ENCODE data around the gene CDC6.
A peak's percentile ranks its signal among the peaks of the same experiment; 100 is the strongest.

CDC6 gene

GRCh38 chr17:40293363-40293762 lies 5.7 kb downstream of the CDC6 start:
- Histone ChIP-seq H3K9me3 (ENCODE audit: control insufficient read depth, low read length) (no peaks in the 10 kb centered on the region), H3K79me1 (replicated peaks; ENCODE audit: low read length, poor library complexity, severe bottlenecking) (peaks cover 8% of the 10 kb centered on the region), H3K4ac (ENCODE audit: low read depth in 1 of 2, low read length in 2 of 2) (no peak overlapping the region), H2BK120ac (ENCODE audit: low read depth, low read length) (no peak overlapping the region), H2BK12ac (ENCODE audit: low read length in 2 of 2) (no peak overlapping the region), H3K4me1 (ENCODE audit: control insufficient read depth, insufficient read depth, low read depth, low read length) (peaks cover 1% of the 10 kb centered on the region), H2BK15ac (ENCODE audit: low read depth, poor library complexity, severe bottlenecking) (no peak overlapping the region), H4K91ac (ENCODE audit: low read length) (no peak overlapping the region), H3K18ac (ENCODE audit: low read depth in 1 of 2, low read length in 2 of 2) (no peak overlapping the region), H2AFZ (ENCODE audit: low read depth, low read length) (no peak overlapping the region), H2AK5ac (ENCODE audit: low read length, severe bottlenecking) (no peak overlapping the region), H3K9ac (ENCODE audit: low read length) (peak overlapping the region; percentile 58), H3K4me2 (ENCODE audit: low read length, poor library complexity, severe bottlenecking) (no peak overlapping the region), H4K8ac (ENCODE audit: low read length) (no peak overlapping the region), H3K27me3 (ENCODE audit: control insufficient read depth in 1 of 2, insufficient read depth in 1 of 2, low read length in 2 of 2) (no peaks in the 10 kb centered on the region), H3K36me3 (ENCODE audit: control insufficient read depth in 1 of 2, insufficient read depth in 2 of 2, low read depth in 1 of 2, low read length in 2 of 2) (peaks cover 5 to 15% of the 10 kb centered on the region in 2 experiments), H2BK5ac (ENCODE audit: low read depth, low read length, poor library complexity, severe bottlenecking) (no peak overlapping the region), H3K14ac (ENCODE audit: low read length in 2 of 2) (no peak overlapping the region), H3K23ac (ENCODE audit: low read length in 2 of 2) (no peak overlapping the region), H3K4me3 (ENCODE audit: insufficient read depth in 1 of 2, low read depth in 1 of 2, low read length in 2 of 2) (peak overlapping the region in 1 of 2 experiments; percentile 31), H3K27ac (ENCODE audit: low read length, poor library complexity, severe bottlenecking) (no peak overlapping the region)
- DNase-seq, result peak; percentile 32
- WGBS, result 100% methylated on average over 1 of the region's 1 CpG

DNA sequence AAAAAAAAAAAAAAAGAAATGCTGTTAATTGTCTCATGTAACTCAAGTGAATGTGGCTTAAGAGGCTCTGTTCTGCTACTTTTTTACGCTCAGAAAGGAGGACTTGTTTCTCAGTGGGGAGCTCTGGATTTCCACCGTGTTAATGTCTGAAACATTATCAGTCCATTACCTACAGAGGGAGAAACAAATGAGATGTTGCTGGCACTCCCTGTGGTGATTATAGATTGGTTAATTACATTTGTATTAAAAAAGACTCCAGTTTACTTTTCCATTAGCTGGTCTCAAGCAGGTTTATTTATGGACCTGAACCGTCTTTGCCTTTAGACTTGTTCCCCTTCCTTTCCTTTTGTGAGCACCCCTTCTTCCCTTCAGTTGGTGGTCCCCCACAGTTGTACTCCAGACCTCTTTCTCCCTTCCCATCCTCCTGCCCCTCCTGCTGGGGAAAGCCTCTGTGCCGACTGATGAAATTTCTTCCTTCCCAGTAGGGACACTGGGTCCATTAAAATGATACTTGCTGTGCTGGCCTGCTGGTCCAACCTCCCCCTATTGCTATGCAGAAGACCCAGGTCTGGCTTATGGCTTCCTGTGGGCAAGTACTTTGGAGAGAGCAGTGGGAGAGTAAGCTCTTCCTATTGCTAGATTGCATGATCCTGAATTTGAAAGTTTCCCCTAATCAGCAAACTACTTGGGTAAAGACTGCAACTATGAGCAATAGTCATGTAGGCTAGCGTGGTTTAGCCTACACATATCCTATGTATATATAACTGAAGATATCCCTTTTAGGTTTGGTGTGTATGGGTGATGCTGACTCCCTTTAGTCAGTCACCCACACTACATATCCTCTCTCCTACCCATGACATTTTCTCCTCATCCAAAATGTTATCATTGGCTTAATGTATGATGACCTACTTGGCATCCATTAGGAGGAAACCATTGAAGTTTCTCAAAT lies 8.1 kb downstream of the CDC6 start:
- no peak overlapping the region for H3K4ac ChIP-seq (ENCODE audit: low read depth in 1 of 2, low read length in 2 of 2)
- H3K4me2 ChIP-seq (ENCODE audit: low read length, poor library complexity, severe bottlenecking), result no peak overlapping the region
- H3K18ac ChIP-seq (ENCODE audit: low read depth in 1 of 2, low read length in 2 of 2), result no peak overlapping the region
- peaks cover 5 to 21% of the 10 kb centered on the region in 2 experiments for H3K36me3 ChIP-seq (ENCODE audit: control insufficient read depth in 1 of 2, insufficient read depth in 2 of 2, low read depth in 1 of 2, low read length in 2 of 2)
- peaks cover 1% of the 10 kb centered on the region for H3K4me1 ChIP-seq (ENCODE audit: control insufficient read depth, insufficient read depth, low read depth, low read length)
- H3K79me1 ChIP-seq (replicated peaks; ENCODE audit: low read length, poor library complexity, severe bottlenecking), result peaks cover 7% of the 10 kb centered on the region
- H4K8ac ChIP-seq (ENCODE audit: low read length), result no peak overlapping the region
- no peak for DNase-seq
- no peak overlapping the region for H2AK5ac ChIP-seq (ENCODE audit: low read length, severe bottlenecking)
- no peaks in the 10 kb centered on the region for H3K9me3 ChIP-seq (ENCODE audit: control insufficient read depth, low read length)
- H2AFZ ChIP-seq (ENCODE audit: low read depth, low read length), result no peak overlapping the region
- no peak overlapping the region for H3K23ac ChIP-seq (ENCODE audit: low read length in 2 of 2)
- H3K9ac ChIP-seq (ENCODE audit: low read length), result no peak overlapping the region
- no peak overlapping the region for H3K27ac ChIP-seq (ENCODE audit: low read length, poor library complexity, severe bottlenecking)
- H4K91ac ChIP-seq (ENCODE audit: low read length), result no peak overlapping the region
- H2BK15ac ChIP-seq (ENCODE audit: low read depth, poor library complexity, severe bottlenecking), result no peak overlapping the region
- H3K14ac ChIP-seq (ENCODE audit: low read length in 2 of 2), result no peak overlapping the region
- H2BK5ac ChIP-seq (ENCODE audit: low read depth, low read length, poor library complexity, severe bottlenecking), result no peak overlapping the region
- no peaks in the 10 kb centered on the region for H3K27me3 ChIP-seq (ENCODE audit: control insufficient read depth in 1 of 2, insufficient read depth in 1 of 2, low read length in 2 of 2)
- H3K4me3 ChIP-seq (ENCODE audit: insufficient read depth in 1 of 2, low read depth in 1 of 2, low read length in 2 of 2), result no peak overlapping the region
- no peak overlapping the region for H2BK12ac ChIP-seq (ENCODE audit: low read length in 2 of 2)
- no peak overlapping the region for H2BK120ac ChIP-seq (ENCODE audit: low read depth, low read length)
- 90% methylated on average over 4 of the region's 5 CpGs for WGBS

DNA sequence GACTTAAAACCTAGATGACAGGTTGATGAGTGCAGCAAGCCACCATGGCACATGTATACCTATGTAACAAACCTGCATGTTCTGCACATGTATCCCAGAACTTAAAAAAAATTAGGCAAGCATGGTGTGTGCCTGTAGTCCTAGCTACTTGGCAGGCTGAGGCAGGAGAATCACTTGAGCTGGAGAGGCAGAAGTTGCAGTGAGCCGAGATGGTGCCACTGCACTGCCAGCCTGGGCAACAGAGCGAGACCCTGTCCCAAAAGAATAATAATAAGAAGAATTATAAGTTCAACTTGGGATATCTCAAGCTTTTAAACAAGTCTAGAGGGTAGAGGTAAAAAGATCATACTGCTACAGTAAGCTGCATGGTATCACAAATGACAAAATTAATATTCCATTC lies 9.8 kb downstream of the CDC6 start:
- H3K27me3 ChIP-seq (ENCODE audit: control insufficient read depth in 1 of 2, insufficient read depth in 1 of 2, low read length in 2 of 2), result no peaks in the 10 kb centered on the region
- H3K4me1 ChIP-seq (ENCODE audit: control insufficient read depth, insufficient read depth, low read depth, low read length), result peaks cover 1% of the 10 kb centered on the region
- H2BK120ac ChIP-seq (ENCODE audit: low read depth, low read length), result no peak overlapping the region
- H4K8ac ChIP-seq (ENCODE audit: low read length), result no peak overlapping the region
- no peak overlapping the region for H3K4me2 ChIP-seq (ENCODE audit: low read length, poor library complexity, severe bottlenecking)
- H3K9me3 ChIP-seq (ENCODE audit: control insufficient read depth, low read length), result no peaks in the 10 kb centered on the region
- H2BK15ac ChIP-seq (ENCODE audit: low read depth, poor library complexity, severe bottlenecking), result no peak overlapping the region
- H3K23ac ChIP-seq (ENCODE audit: low read length in 2 of 2), result no peak overlapping the region
- H3K18ac ChIP-seq (ENCODE audit: low read depth in 1 of 2, low read length in 2 of 2), result no peak overlapping the region
- H2BK12ac ChIP-seq (ENCODE audit: low read length in 2 of 2), result no peak overlapping the region
- no peak overlapping the region for H2AFZ ChIP-seq (ENCODE audit: low read depth, low read length)
- no peak for DNase-seq
- H3K9ac ChIP-seq (ENCODE audit: low read length), result peak overlapping the region; percentile 2
- H3K27ac ChIP-seq (ENCODE audit: low read length, poor library complexity, severe bottlenecking), result no peak overlapping the region
- no CpG with 5 or more reads among the region's 2 CpGs for WGBS
- peaks cover 4% of the 10 kb centered on the region for H3K79me1 ChIP-seq (replicated peaks; ENCODE audit: low read length, poor library complexity, severe bottlenecking)
- no peak overlapping the region for H4K91ac ChIP-seq (ENCODE audit: low read length)
- H3K14ac ChIP-seq (ENCODE audit: low read length in 2 of 2), result no peak overlapping the region
- no peak overlapping the region for H2AK5ac ChIP-seq (ENCODE audit: low read length, severe bottlenecking)
- H3K4ac ChIP-seq (ENCODE audit: low read depth in 1 of 2, low read length in 2 of 2), result no peak overlapping the region
- no peak overlapping the region for H2BK5ac ChIP-seq (ENCODE audit: low read depth, low read length, poor library complexity, severe bottlenecking)
- H3K36me3 ChIP-seq (ENCODE audit: control insufficient read depth in 1 of 2, insufficient read depth in 2 of 2, low read depth in 1 of 2, low read length in 2 of 2), result peaks cover 3 to 32% of the 10 kb centered on the region in 2 experiments
- H3K4me3 ChIP-seq (ENCODE audit: insufficient read depth in 1 of 2, low read depth in 1 of 2, low read length in 2 of 2), result no peak overlapping the region

DNA sequence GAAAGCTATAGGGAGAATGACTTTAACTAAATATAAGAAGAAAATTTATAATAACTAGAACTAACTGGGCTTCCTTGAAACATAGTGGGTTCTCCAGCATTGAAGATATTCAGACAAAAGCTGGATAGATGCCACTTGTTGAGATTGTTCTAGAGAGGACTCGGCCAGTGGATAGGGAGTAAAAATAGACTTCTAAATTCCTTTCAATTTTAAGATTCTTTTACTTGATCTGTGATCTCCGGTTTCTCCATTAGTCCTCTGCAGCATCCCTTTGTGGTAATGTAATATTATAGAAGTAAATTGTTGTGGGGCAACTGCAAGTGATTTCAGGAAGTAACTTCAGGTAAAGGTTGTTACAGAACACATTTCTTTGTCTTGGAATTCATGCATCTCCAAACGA lies 11.0 kb downstream of the CDC6 start:
- Histone ChIP-seq H3K4me3 (ENCODE audit: insufficient read depth in 1 of 2, low read depth in 1 of 2, low read length in 2 of 2) (no peak overlapping the region), H3K18ac (ENCODE audit: low read depth in 1 of 2, low read length in 2 of 2) (no peak overlapping the region), H2BK120ac (ENCODE audit: low read depth, low read length) (no peak overlapping the region), H2BK15ac (ENCODE audit: low read depth, poor library complexity, severe bottlenecking) (no peak overlapping the region), H3K9ac (ENCODE audit: low read length) (peak overlapping the region; percentile 1), H3K4me2 (ENCODE audit: low read length, poor library complexity, severe bottlenecking) (no peak overlapping the region), H3K4me1 (ENCODE audit: control insufficient read depth, insufficient read depth, low read depth, low read length) (peaks cover 5% of the 10 kb centered on the region), H4K91ac (ENCODE audit: low read length) (no peak overlapping the region), H3K14ac (ENCODE audit: low read length in 2 of 2) (no peak overlapping the region), H3K23ac (ENCODE audit: low read length in 2 of 2) (no peak overlapping the region), H2BK5ac (ENCODE audit: low read depth, low read length, poor library complexity, severe bottlenecking) (no peak overlapping the region), H3K4ac (ENCODE audit: low read depth in 1 of 2, low read length in 2 of 2) (no peak overlapping the region), H3K27me3 (ENCODE audit: control insufficient read depth in 1 of 2, insufficient read depth in 1 of 2, low read length in 2 of 2) (no peaks in the 10 kb centered on the region), H3K36me3 (ENCODE audit: control insufficient read depth in 1 of 2, insufficient read depth in 2 of 2, low read depth in 1 of 2, low read length in 2 of 2) (peaks cover 3 to 32% of the 10 kb centered on the region in 2 experiments), H3K79me1 (replicated peaks; ENCODE audit: low read length, poor library complexity, severe bottlenecking) (peaks cover 4% of the 10 kb centered on the region), H4K8ac (ENCODE audit: low read length) (no peak overlapping the region), H2BK12ac (ENCODE audit: low read length in 2 of 2) (no peak overlapping the region), H2AFZ (ENCODE audit: low read depth, low read length) (no peak overlapping the region), H2AK5ac (ENCODE audit: low read length, severe bottlenecking) (no peak overlapping the region), H3K9me3 (ENCODE audit: control insufficient read depth, low read length) (no peaks in the 10 kb centered on the region), H3K27ac (ENCODE audit: low read length, poor library complexity, severe bottlenecking) (no peak overlapping the region)
- DNase-seq, result no peak
- 92% methylated on average over 2 of the region's 3 CpGs for WGBS

Data from mesenchymal stem cell (in vitro differentiated cells and primary cell).